H1 (cell line): ENCODE data around the gene SPACA4. TPM values are rescaled to one million over a fixed set of nuclear protein-coding genes. Genes with fewer than 3 reads are reported as not detected.
A peak's percentile ranks its signal among the peaks of the same experiment; 100 is the strongest.

Experiments used
- ASH2L ChIP-seq: fragments of 200-600, 300-600 bp; sonication (generic); IDR thresholded peaks from one replicate; pipeline ENCODE4 v1.7.1; 2017; ENCODE audit warnings: low read length
- BCL11A ChIP-seq, 2 experiments: IDR thresholded peaks; one replicate each; pipeline ENCODE4 v1.6.1; 2011; ENCODE audit warnings: low read depth in 2 of 2, low read length in 2 of 2, mild to moderate bottlenecking in 2 of 2
- CHD7 ChIP-seq: fragments of 300-600 bp; sonication (generic); IDR thresholded peaks from 2 replicates; pipeline ENCODE4 v1.7.1; 2012; ENCODE audit warnings: low read length, moderate library complexity, mild to moderate bottlenecking, inconsistent platforms; ENCODE audit not compliant: insufficient replicate concordance
- CTCF ChIP-seq, 3 experiments: IDR thresholded peaks; 1 replicate in 2 of 3; 2 replicates in 1 of 3; pipeline versions ENCODE4 v1.5.1 to v1.6.1; 2011; ENCODE audit warnings: low read length in 3 of 3, mild to moderate bottlenecking in 3 of 3, inconsistent platforms in 2 of 3, low read depth in 1 of 3, moderate library complexity in 1 of 3; ENCODE audit not compliant: insufficient read depth in 1 of 3; ENCODE audit errors: control extremely low read depth in 1 of 3
- KDM5A ChIP-seq: fragments of 200-600 bp; IDR thresholded peaks from 2 replicates; pipeline ENCODE4 v1.7.1; 2012; ENCODE audit warnings: mild to moderate bottlenecking, low read length, inconsistent platforms, mixed read lengths
- PHF8 ChIP-seq: fragments of 200-600 bp; sonication (generic); conservative IDR thresholded peaks from 2 replicates; pipeline ENCODE4 v1.7.1; 2012; ENCODE audit warnings: low read depth, mild to moderate bottlenecking, inconsistent platforms, low read length, moderate library complexity
- RFX5 ChIP-seq: IDR thresholded peaks from 2 replicates; pipeline ENCODE4 v1.6.1; 2011; ENCODE audit warnings: low read depth, low read length, improper control_type of control experiment, borderline replicate concordance
- polyA plus RNA-seq, 7 experiments: library from polyadenylated mRNA; depleted of rRNA in 3 of 7; stranded (reverse) in 5 of 7; unstranded in 2 of 7; fragments of >200 nt in 5 of 7; fragments of 200-250 nt in 2 of 7; gene quantifications; 1 replicate in 5 of 7; 2 replicates in 1 of 7; 4 replicates in 1 of 7; pipeline versions ENCODE4 v1.2.1 to v1.2.3, GENCODE V29; 2011 to 2013; ENCODE audit warnings: missing spikeins in 2 of 7, mixed read lengths in 2 of 7
- total RNA-seq: library from RNA; stranded (reverse); fragmentation: NEBNext Ultra II Directional; extraction: Animal tissue kit (Norgen Biotek cat#: 25700); gene quantifications from 2 replicates; pipeline ENCODE4 v1.2.1, GENCODE V29; 2021

SPACA4 gene
- total and polyA plus RNA-seq, 2 of the 8 experiments (the other 6 are each of a cell fraction or from before 2014, with no cell fraction given) = not detected

GRCh38 chr19:48618916-48619691 lies 12.6 kb downstream of the SPACA4 start, which contains the start of the genes RPL18 and SPHK2 (continued):
- TF ChIP-seq CHD7 = no peak
- peak; percentile 61 for TF ChIP-seq ASH2L
- peak in 1 of 3 experiments; percentile 9; a peak in 1 of 4 replicates for TF ChIP-seq CTCF (IDR thresholded peaks at IDR 0.05; ENCODE audit: control extremely low read depth in 1 of 3, insufficient read depth in 1 of 3, low read depth in 1 of 3, low read length in 3 of 3)
- no peak for TF ChIP-seq RFX5
- TF ChIP-seq PHF8 = peak; percentile 94
- TF ChIP-seq BCL11A (IDR thresholded peaks at IDR 0.05; ENCODE audit: low read depth in 2 of 2, low read length in 2 of 2) = no peak
- TF ChIP-seq KDM5A = peak; percentile 14; the same call in 1 of the 2 replicates
